GM12872 (cell line): ENCODE data around the gene CEL.

ENCODE experiments used
- TF ChIP-seq, protein P1 (sequence below): IDR thresholded peaks from 3 replicates; pipeline ENCODE4 v1.5.1; 2011; ENCODE audit warnings: low read depth, mild to moderate bottlenecking, low read length, moderate library complexity; ENCODE audit not compliant: insufficient read depth

Gene CEL

GRCh38 chr9:133041958-133042357 is 19.8 kb upstream of the CEL start:
- TF ChIP-seq, protein P1, sequence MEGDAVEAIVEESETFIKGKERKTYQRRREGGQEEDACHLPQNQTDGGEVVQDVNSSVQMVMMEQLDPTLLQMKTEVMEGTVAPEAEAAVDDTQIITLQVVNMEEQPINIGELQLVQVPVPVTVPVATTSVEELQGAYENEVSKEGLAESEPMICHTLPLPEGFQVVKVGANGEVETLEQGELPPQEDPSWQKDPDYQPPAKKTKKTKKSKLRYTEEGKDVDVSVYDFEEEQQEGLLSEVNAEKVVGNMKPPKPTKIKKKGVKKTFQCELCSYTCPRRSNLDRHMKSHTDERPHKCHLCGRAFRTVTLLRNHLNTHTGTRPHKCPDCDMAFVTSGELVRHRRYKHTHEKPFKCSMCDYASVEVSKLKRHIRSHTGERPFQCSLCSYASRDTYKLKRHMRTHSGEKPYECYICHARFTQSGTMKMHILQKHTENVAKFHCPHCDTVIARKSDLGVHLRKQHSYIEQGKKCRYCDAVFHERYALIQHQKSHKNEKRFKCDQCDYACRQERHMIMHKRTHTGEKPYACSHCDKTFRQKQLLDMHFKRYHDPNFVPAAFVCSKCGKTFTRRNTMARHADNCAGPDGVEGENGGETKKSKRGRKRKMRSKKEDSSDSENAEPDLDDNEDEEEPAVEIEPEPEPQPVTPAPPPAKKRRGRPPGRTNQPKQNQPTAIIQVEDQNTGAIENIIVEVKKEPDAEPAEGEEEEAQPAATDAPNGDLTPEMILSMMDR: no peak

DNA sequence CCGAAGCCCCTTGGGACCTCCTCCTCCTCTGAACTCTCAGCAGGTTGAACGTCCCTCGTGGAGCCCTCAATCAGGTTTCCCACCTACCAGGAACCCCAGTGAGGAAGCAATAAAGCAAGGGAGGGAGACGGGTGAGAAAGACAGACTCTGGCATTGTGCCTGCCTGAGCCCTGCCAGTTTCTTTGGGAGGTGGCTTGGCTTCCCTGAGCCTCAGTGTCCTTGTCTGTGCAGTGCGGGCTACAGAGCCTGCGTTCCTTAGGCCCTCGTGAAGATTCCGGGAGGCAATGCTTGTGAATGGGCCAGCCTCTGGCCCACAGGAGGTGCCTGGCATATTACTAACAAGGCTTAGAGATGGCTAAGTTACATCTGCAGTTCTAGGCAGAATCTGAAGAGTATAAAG is 19.1 kb upstream of the CEL start:
- TF ChIP-seq, protein P1: no peak

- TF ChIP-seq, protein P1: no peak
Measured at GRCh38 chr9:133043449-133044035, 18.2 kb upstream of the CEL start.

GRCh38 chr9:133044125-133044524 is 17.7 kb upstream of the CEL start:
- TF ChIP-seq, protein P1: no peak

- TF ChIP-seq, protein P1: no peak
Measured at GRCh38 chr9:133044661-133045060, 17.1 kb upstream of the CEL start.

DNA sequence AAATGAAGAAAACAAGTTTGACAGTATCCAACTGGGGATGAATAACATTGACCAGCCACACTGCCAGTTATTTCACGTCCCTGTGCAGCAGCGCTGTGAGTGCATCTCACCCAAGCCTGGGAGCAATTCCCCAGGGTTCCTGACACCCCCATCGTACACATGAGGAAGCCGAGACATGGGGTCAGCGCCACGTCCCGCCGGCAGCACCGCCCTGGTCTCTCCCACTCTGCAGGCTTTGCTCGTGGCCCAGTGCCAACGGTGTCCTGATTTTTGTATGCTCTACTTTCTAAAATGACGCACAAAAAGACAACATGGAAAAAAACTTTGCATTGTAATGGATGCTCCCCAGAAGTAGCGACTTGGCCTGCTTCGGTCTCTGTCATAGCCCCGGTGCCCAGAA is 16.6 kb upstream of the CEL start:
- TF ChIP-seq, protein P1: no peak

- TF ChIP-seq, protein P1: no peak
Measured at GRCh38 chr9:133046196-133046899, 15.4 kb upstream of the CEL start.
